ENCODE measurements around the gene CHCHD6. TPM values are rescaled to one million over a fixed set of nuclear protein-coding genes. Genes with fewer than 3 reads are reported as not detected.

CHCHD6 gene
- total RNA-seq, 4 donors from 2014 or later, result 13.4 to 22.0 (median 16.1) TPM

- H3K27me3 ChIP-seq, result no peaks in the 10 kb centered on the region
- peak in 1 of 2 donors; percentile 51 for DNase-seq (ENCODE audit: low spot score in 2 of 2)
- no peak overlapping the region for H3K27ac ChIP-seq
- H3K9me3 ChIP-seq, result no peaks in the 10 kb centered on the region
- TF ChIP-seq, protein P1, sequence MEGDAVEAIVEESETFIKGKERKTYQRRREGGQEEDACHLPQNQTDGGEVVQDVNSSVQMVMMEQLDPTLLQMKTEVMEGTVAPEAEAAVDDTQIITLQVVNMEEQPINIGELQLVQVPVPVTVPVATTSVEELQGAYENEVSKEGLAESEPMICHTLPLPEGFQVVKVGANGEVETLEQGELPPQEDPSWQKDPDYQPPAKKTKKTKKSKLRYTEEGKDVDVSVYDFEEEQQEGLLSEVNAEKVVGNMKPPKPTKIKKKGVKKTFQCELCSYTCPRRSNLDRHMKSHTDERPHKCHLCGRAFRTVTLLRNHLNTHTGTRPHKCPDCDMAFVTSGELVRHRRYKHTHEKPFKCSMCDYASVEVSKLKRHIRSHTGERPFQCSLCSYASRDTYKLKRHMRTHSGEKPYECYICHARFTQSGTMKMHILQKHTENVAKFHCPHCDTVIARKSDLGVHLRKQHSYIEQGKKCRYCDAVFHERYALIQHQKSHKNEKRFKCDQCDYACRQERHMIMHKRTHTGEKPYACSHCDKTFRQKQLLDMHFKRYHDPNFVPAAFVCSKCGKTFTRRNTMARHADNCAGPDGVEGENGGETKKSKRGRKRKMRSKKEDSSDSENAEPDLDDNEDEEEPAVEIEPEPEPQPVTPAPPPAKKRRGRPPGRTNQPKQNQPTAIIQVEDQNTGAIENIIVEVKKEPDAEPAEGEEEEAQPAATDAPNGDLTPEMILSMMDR (IDR thresholded peaks at IDR 0.05), result no peak
- TF ChIP-seq POLR2A (IDR thresholded peaks at IDR 0.05) (no peak), EP300 (IDR thresholded peaks at IDR 0.05) (no peak), POLR2AphosphoS5 (IDR thresholded peaks at IDR 0.05) (no peak)
- H3K36me3 ChIP-seq, result no peaks in the 10 kb centered on the region
- no peak overlapping the region for H3K4me3 ChIP-seq
- WGBS, result 85% methylated on average over 8 of the region's 10 CpGs
- H3K4me1 ChIP-seq, result peaks cover 42% of the 10 kb centered on the region
Observed at GRCh38 chr3:126954141-126954842, 250.3 kb downstream of the CHCHD6 start.

GRCh38 chr3:126955004-126955790 is 251.2 kb downstream of the CHCHD6 start:
- peaks cover 52% of the 10 kb centered on the region for H3K4me1 ChIP-seq
- peak in 1 of 2 donors; percentile 50 for DNase-seq (ENCODE audit: low spot score in 2 of 2)

GRCh38 chr3:126956361-126956760 is 252.3 kb downstream of the CHCHD6 start:
- peak overlapping the region; percentile 44 for H3K27ac ChIP-seq

More at GRCh38 chr3:126955004-126955790, 251.2 kb downstream of the CHCHD6 start:
- TF ChIP-seq POLR2A (IDR thresholded peaks at IDR 0.05) (no peak), EP300 (IDR thresholded peaks at IDR 0.05) (no peak), POLR2AphosphoS5 (IDR thresholded peaks at IDR 0.05) (no peak)
- TF ChIP-seq, protein P1 (IDR thresholded peaks at IDR 0.05), result no peak
- no peaks in the 10 kb centered on the region for H3K9me3 ChIP-seq
- H3K27me3 ChIP-seq, result no peaks in the 10 kb centered on the region
- 93% methylated on average over 15 of the region's 15 CpGs for WGBS
- no peak overlapping the region for H3K27ac ChIP-seq
- no peak overlapping the region for H3K4me3 ChIP-seq
- H3K36me3 ChIP-seq, result no peaks in the 10 kb centered on the region

DNA sequence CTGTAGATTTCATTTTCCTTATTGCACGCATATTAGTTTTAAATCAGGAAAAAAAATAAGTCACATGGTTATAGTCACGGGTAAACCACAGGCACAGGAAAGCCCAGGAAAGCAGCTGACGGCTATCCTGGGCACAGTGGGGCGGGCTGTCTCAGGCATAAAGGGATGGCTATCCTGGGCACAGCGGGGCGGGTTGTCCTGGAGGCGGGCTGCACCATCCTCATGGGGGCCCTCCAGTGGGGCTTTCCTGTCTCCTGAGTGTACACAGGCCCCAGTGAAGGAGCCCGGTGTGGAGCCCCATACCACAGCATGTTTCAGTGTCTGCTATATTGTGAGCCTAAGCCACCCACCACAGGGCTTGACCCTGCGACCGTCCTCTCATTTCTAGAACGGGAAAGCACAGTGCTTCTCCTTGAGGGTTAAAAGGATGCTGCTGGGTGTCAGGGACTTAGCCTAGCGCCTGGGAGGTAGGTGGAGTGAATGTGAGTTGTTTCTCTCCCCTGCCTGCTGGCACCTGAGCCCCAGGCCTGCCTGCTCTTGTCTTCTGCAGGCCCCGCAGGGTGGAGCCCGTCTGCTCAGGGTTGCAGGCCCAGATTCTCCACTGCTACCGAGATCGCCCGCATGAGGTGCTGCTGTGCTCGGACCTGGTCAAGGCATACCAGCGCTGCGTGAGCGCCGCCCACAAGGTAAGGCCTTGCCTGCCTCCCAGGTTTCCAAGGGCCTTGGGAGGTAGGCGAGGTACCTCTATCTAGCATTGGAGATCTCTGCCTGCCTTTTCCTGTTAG is 253.0 kb downstream of the CHCHD6 start:
- H3K27me3 ChIP-seq, result no peaks in the 10 kb centered on the region
- DNase-seq (ENCODE audit: low spot score in 2 of 2), result peak in 1 of 2 donors; percentile 61
- H3K4me1 ChIP-seq, result peaks cover 70% of the 10 kb centered on the region
- WGBS, result 35% methylated on average over 17 of the region's 23 CpGs
- no peaks in the 10 kb centered on the region for H3K9me3 ChIP-seq
- no peaks in the 10 kb centered on the region for H3K36me3 ChIP-seq
- peak overlapping the region; percentile 44 for H3K27ac ChIP-seq
- no peak overlapping the region for H3K4me3 ChIP-seq
- TF ChIP-seq, protein P1 (IDR thresholded peaks at IDR 0.05), result no peak
- TF ChIP-seq EP300 (IDR thresholded peaks at IDR 0.05) (no peak), POLR2AphosphoS5 (IDR thresholded peaks at IDR 0.05) (no peak), POLR2A (IDR thresholded peaks at IDR 0.05) (no peak)

More at GRCh38 chr3:126956361-126956760, 252.3 kb downstream of the CHCHD6 start:
- TF ChIP-seq, protein P1 (IDR thresholded peaks at IDR 0.05), result no peak
- TF ChIP-seq POLR2AphosphoS5 (IDR thresholded peaks at IDR 0.05) (no peak), POLR2A (IDR thresholded peaks at IDR 0.05) (no peak), EP300 (IDR thresholded peaks at IDR 0.05) (no peak)
- Histone ChIP-seq H3K4me1 (peaks cover 63% of the 10 kb centered on the region), H3K36me3 (no peaks in the 10 kb centered on the region), H3K4me3 (no peak overlapping the region), H3K9me3 (no peaks in the 10 kb centered on the region), H3K27me3 (no peaks in the 10 kb centered on the region)
- peak in 1 of 2 donors; percentile 56 for DNase-seq (ENCODE audit: low spot score in 2 of 2)
- WGBS, result 68% methylated on average over 8 of the region's 8 CpGs
